Karpas-422 (cell line): ENCODE data around the gene PRKCH. TPM values are rescaled to one million over a fixed set of nuclear protein-coding genes. Genes with fewer than 3 reads are reported as not detected.
"Not testable (repeated sequence)": the region's sequence is repeated elsewhere in the genome, so short reads cannot be mapped to it uniquely, and the experiment has no call there.

Experiments
- DNase-seq: peaks from one replicate; pipeline ENCODE4 v3.0.0-alpha.2; 2015
- H2AFZ ChIP-seq: fragments of 200-600 bp; sonication (generic); 2 replicates; pipeline ENCODE4 v1.6.1; 2014; ENCODE audit warnings: antibody characterized with exemption, low read length, mixed read lengths
- H3K27ac ChIP-seq: fragments of 200-600 bp; sonication (generic); 2 replicates; pipeline ENCODE4 v1.5.1; 2014; ENCODE audit warnings: mild to moderate bottlenecking, low read length, moderate library complexity
- H3K27me3 ChIP-seq: fragments of 200-600 bp; sonication (generic); 2 replicates; pipeline ENCODE4 v1.6.1; 2014; ENCODE audit warnings: low read length, mixed read lengths
- H3K36me3 ChIP-seq: fragments of 200-600 bp; sonication (generic); 2 replicates; pipeline ENCODE4 v1.6.1; 2014; ENCODE audit warnings: low read length, mixed read lengths; ENCODE audit not compliant: insufficient read depth
- H3K4me1 ChIP-seq: fragments of 200-600 bp; sonication (generic); 2 replicates; pipeline ENCODE4 v1.6.1; 2014; ENCODE audit warnings: mild to moderate bottlenecking, low read length, mixed read lengths
- H3K4me2 ChIP-seq: fragments of 200-600 bp; sonication (generic); 2 replicates; pipeline ENCODE4 v1.6.1; 2014; ENCODE audit warnings: low read length, low read depth, mild to moderate bottlenecking; ENCODE audit not compliant: poor library complexity, severe bottlenecking
- H3K4me3 ChIP-seq: fragments of 200-600 bp; sonication (generic); 2 replicates; pipeline ENCODE4 v1.5.1; 2014; ENCODE audit warnings: mild to moderate bottlenecking, antibody characterized with exemption, low read length, mixed read lengths
- H3K79me2 ChIP-seq: fragments of 200-600 bp; sonication (generic); 2 replicates; pipeline ENCODE4 v1.6.1; 2014; ENCODE audit warnings: mild to moderate bottlenecking, low read length, mixed read lengths
- H3K9ac ChIP-seq: fragments of 200-600 bp; sonication (generic); 2 replicates; pipeline ENCODE4 v1.6.0; 2014; ENCODE audit warnings: low read length
- H3K9me2 ChIP-seq: fragments of 200-600 bp; sonication (generic), shearing (Covaris generic); replicated peaks from 2 replicates; pipeline ENCODE4 v1.6.0; 2014; ENCODE audit warnings: mild to moderate bottlenecking, low read length, moderate library complexity; ENCODE audit not compliant: insufficient read depth
- H3K9me3 ChIP-seq: fragments of 300-700, 200-600 bp; sonication (generic); 2 replicates; pipeline ENCODE4 v1.6.1; 2014; ENCODE audit warnings: low read length, mixed read lengths
- H4K20me1 ChIP-seq: fragments of 200-600 bp; sonication (generic); 2 replicates; pipeline ENCODE4 v1.6.1; 2014; ENCODE audit warnings: mild to moderate bottlenecking, antibody characterized with exemption, low read length, low read depth; ENCODE audit not compliant: insufficient read depth
- total RNA-seq: library from RNA; depleted of rRNA; stranded (reverse); fragments of >200 nt; shearing (Covaris generic); gene quantifications from 2 replicates; pipeline ENCODE4 v1.2.3, GENCODE V29; 2014; ENCODE audit warnings: low replicate concordance

The PRKCH gene
- total RNA-seq, 1 experiment from 2014 or later = 7.0 TPM

GRCh38 chr14:61296719-61297502 lies 24.5 kb upstream of the PRKCH start:
- Histone ChIP-seq H3K27ac (no peak overlapping the region), H4K20me1 (no peaks in the 10 kb centered on the region), H3K27me3 (no peaks in the 10 kb centered on the region), H3K4me2 (no peak overlapping the region), H3K4me1 (peaks cover 19% of the 10 kb centered on the region), H3K36me3 (no peaks in the 10 kb centered on the region), H3K9me2 (no peaks in the 10 kb centered on the region), H2AFZ (no peak overlapping the region), H3K9ac (no peak overlapping the region), H3K4me3 (no peak overlapping the region), H3K79me2 (no peaks in the 10 kb centered on the region), H3K9me3 (no peaks in the 10 kb centered on the region)
- peak; percentile 90 for DNase-seq

GRCh38 chr14:61297581-61297980 lies 23.8 kb upstream of the PRKCH start:
- H3K9me3 ChIP-seq = no peaks in the 10 kb centered on the region
- H3K4me1 ChIP-seq = peaks cover 19% of the 10 kb centered on the region
- H3K27ac ChIP-seq = no peak overlapping the region
- H3K4me3 ChIP-seq = no peak overlapping the region
- no peaks in the 10 kb centered on the region for H3K79me2 ChIP-seq
- H3K36me3 ChIP-seq = no peaks in the 10 kb centered on the region
- no peaks in the 10 kb centered on the region for H3K27me3 ChIP-seq
- no peak overlapping the region for H3K4me2 ChIP-seq
- no peak overlapping the region for H2AFZ ChIP-seq
- H3K9ac ChIP-seq = no peak overlapping the region
- no peak for DNase-seq
- no peaks in the 10 kb centered on the region for H4K20me1 ChIP-seq
- H3K9me2 ChIP-seq = no peaks in the 10 kb centered on the region

GRCh38 chr14:61298824-61299223 lies 22.6 kb upstream of the PRKCH start:
- no peak overlapping the region for H2AFZ ChIP-seq

GRCh38 chr14:61300209-61300608 lies 21.2 kb upstream of the PRKCH start:
- Histone ChIP-seq H3K4me1 (peaks cover 19% of the 10 kb centered on the region), H4K20me1 (no peaks in the 10 kb centered on the region), H3K79me2 (no peaks in the 10 kb centered on the region), H3K27me3 (no peaks in the 10 kb centered on the region), H3K9ac (no peak overlapping the region), H3K27ac (no peak overlapping the region), H3K4me2 (peak overlapping the region; percentile 19), H3K9me2 (no peaks in the 10 kb centered on the region), H3K9me3 (no peaks in the 10 kb centered on the region), H3K4me3 (no peak overlapping the region), H3K36me3 (no peaks in the 10 kb centered on the region), H2AFZ (no peak overlapping the region)
- DNase-seq = no peak

More at GRCh38 chr14:61298824-61299223, 22.6 kb upstream of the PRKCH start:
- no peak overlapping the region for H3K4me3 ChIP-seq
- H3K27ac ChIP-seq = no peak overlapping the region
- no peak for DNase-seq
- H3K36me3 ChIP-seq = no peaks in the 10 kb centered on the region
- no peak overlapping the region for H3K4me2 ChIP-seq
- H3K9me2 ChIP-seq = no peaks in the 10 kb centered on the region
- H4K20me1 ChIP-seq = no peaks in the 10 kb centered on the region
- H3K9me3 ChIP-seq = no peaks in the 10 kb centered on the region
- no peaks in the 10 kb centered on the region for H3K27me3 ChIP-seq
- peaks cover 19% of the 10 kb centered on the region for H3K4me1 ChIP-seq
- no peaks in the 10 kb centered on the region for H3K79me2 ChIP-seq
- no peak overlapping the region for H3K9ac ChIP-seq

GRCh38 chr14:61300754-61301153 lies 20.6 kb upstream of the PRKCH start:
- no peak for DNase-seq
- no peak overlapping the region for H2AFZ ChIP-seq
- no peaks in the 10 kb centered on the region for H3K9me2 ChIP-seq
- H4K20me1 ChIP-seq = no peaks in the 10 kb centered on the region
- no peaks in the 10 kb centered on the region for H3K9me3 ChIP-seq
- H3K9ac ChIP-seq = no peak overlapping the region
- H3K36me3 ChIP-seq = no peaks in the 10 kb centered on the region
- peaks cover 19% of the 10 kb centered on the region for H3K4me1 ChIP-seq
- H3K4me3 ChIP-seq = no peak overlapping the region
- H3K27ac ChIP-seq = no peak overlapping the region
- no peaks in the 10 kb centered on the region for H3K79me2 ChIP-seq
- H3K27me3 ChIP-seq = no peaks in the 10 kb centered on the region
- H3K4me2 ChIP-seq = peak overlapping the region; percentile 19

GRCh38 chr14:61304688-61305087 lies 16.7 kb upstream of the PRKCH start:
- Histone ChIP-seq H3K9me2 (no peaks in the 10 kb centered on the region), H3K9ac (no peak overlapping the region), H3K36me3 (no peaks in the 10 kb centered on the region), H3K4me2 (no peak overlapping the region), H3K4me1 (peaks cover 16% of the 10 kb centered on the region), H4K20me1 (no peaks in the 10 kb centered on the region), H2AFZ (no peak overlapping the region), H3K27ac (no peak overlapping the region), H3K9me3 (no peaks in the 10 kb centered on the region), H3K27me3 (no peaks in the 10 kb centered on the region), H3K4me3 (no peak overlapping the region), H3K79me2 (no peaks in the 10 kb centered on the region)
- no peak for DNase-seq

GRCh38 chr14:61308198-61308597 lies 13.2 kb upstream of the PRKCH start:
- Histone ChIP-seq H3K4me1 (no peaks in the 10 kb centered on the region), H3K4me2 (no peak overlapping the region), H3K9ac (no peak overlapping the region), H3K9me3 (peaks cover 7% of the 10 kb centered on the region; the same call in 1 of the 2 replicates), H4K20me1 (no peaks in the 10 kb centered on the region), H3K79me2 (no peaks in the 10 kb centered on the region), H2AFZ (no peak overlapping the region), H3K27me3 (no peaks in the 10 kb centered on the region), H3K4me3 (no peak overlapping the region), H3K36me3 (no peaks in the 10 kb centered on the region), H3K9me2 (no peaks in the 10 kb centered on the region), H3K27ac (no peak overlapping the region)
- no peak for DNase-seq

- H3K79me2 ChIP-seq, H2AFZ ChIP-seq, H3K4me3 ChIP-seq, H3K27ac ChIP-seq, H3K9ac ChIP-seq, DNase-seq, H3K27me3 ChIP-seq, H3K9me2 ChIP-seq, H3K4me2 ChIP-seq, H3K4me1 ChIP-seq, H4K20me1 ChIP-seq, H3K9me3 ChIP-seq, H3K36me3 ChIP-seq: not testable (repeated sequence)
Observed at GRCh38 chr14:61308701-61309100, 12.7 kb upstream of the PRKCH start.
